IPS-15b (cell line): ENCODE measurements around the gene CCDC51.
"Not testable (repeated sequence)": the region's sequence is repeated elsewhere in the genome, so short reads cannot be mapped to it uniquely, and the experiment has no call there.

Experiments used
- H3K27me3 ChIP-seq: one replicate; pipeline ENCODE4 v1.6.1; 2013; ENCODE audit warnings: low read length; ENCODE audit not compliant: control insufficient read depth, insufficient read depth
- H3K36me3 ChIP-seq: one replicate; pipeline ENCODE4 v1.6.1; 2013; ENCODE audit warnings: low read length; ENCODE audit not compliant: control insufficient read depth, insufficient read depth
- H3K4me1 ChIP-seq: one replicate; pipeline ENCODE4 v1.6.1; 2013; ENCODE audit warnings: mild to moderate bottlenecking, low read length; ENCODE audit not compliant: control insufficient read depth, insufficient read depth
- H3K4me3 ChIP-seq: one replicate; pipeline ENCODE4 v1.5.1; 2013; ENCODE audit warnings: low read depth, low read length
- H3K9ac ChIP-seq: one replicate; pipeline ENCODE4 v1.6.1; 2013; ENCODE audit warnings: low read depth, mild to moderate bottlenecking, low read length
- H3K9me3 ChIP-seq: one replicate; pipeline ENCODE4 v1.6.1; 2013; ENCODE audit warnings: mild to moderate bottlenecking, low read length; ENCODE audit not compliant: control insufficient read depth, insufficient read depth

CCDC51 gene

DNA sequence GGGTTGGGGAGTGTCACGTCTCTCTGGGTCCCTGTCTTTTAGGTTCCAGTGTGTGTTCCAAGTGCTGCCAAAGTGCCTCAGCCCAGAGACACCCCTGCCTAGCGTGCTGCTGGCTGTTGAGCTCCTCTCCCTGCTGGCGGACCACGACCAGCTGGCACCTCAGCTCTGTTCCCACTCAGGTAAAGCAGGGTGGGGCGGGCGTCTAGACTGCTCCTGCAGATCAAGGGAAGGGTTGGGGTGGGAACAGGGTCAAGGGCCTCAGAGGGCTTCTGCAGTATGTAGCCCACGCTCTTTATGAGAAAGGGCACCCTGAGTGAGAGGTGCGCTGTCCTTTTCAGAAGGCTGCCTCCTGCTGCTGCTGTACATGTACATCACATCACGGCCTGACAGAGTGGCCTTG, 23.8 kb upstream of the CCDC51 start:
- Histone ChIP-seq H3K4me1 (peaks cover 5% of the 10 kb centered on the region), H3K36me3 (peaks cover 49% of the 10 kb centered on the region), H3K4me3 (no peak overlapping the region), H3K27me3 (no peaks in the 10 kb centered on the region), H3K9ac (no peak overlapping the region), H3K9me3 (no peaks in the 10 kb centered on the region)

DNA sequence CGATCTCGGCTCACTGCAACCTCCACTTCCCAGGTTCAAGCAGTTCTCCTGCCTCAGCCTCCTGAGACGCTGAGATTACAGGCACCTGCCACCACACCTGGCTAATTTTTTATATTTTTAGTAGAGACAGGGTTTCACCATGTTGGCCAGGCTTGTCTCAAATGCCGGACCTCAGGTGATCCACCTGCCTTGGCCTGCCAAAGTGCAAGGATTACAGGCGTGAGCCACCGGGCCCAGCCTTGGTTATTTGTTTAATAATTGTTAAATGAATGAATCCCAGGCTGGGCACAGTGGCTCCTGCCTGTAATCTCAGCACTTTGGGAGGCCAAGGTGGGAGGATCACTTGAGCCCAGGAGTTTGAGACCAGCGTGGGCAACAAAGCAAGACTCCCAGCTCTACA, 21.8 kb upstream of the CCDC51 start:
- H3K36me3 ChIP-seq: peaks cover 32% of the 10 kb centered on the region
- H3K4me1 ChIP-seq, H3K9ac ChIP-seq, H3K9me3 ChIP-seq, H3K27me3 ChIP-seq, H3K4me3 ChIP-seq: not testable (repeated sequence)

DNA sequence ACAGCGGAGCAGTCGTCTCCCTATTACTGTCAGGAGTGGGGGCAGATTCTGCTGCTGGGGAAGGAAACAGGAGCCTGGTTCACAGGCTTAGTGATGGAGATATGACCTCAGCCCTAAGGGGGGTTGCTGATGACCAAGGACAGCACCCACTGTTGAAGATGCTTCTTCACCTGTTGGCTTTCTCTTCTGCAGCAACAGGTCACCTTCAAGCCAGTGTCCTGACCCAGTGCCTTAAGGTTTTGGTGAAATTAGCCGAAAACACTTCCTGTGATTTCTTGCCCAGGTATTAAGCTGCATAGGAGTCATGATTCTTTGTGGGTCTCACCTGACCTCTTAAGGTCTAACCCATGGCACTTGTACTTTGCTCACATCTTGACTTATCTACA, 20.6 kb upstream of the CCDC51 start:
- Histone ChIP-seq H3K27me3 (no peaks in the 10 kb centered on the region), H3K36me3 (peaks cover 31% of the 10 kb centered on the region), H3K4me3 (no peak overlapping the region), H3K9ac (no peak overlapping the region), H3K4me1 (peaks cover 1% of the 10 kb centered on the region), H3K9me3 (no peaks in the 10 kb centered on the region)

DNA sequence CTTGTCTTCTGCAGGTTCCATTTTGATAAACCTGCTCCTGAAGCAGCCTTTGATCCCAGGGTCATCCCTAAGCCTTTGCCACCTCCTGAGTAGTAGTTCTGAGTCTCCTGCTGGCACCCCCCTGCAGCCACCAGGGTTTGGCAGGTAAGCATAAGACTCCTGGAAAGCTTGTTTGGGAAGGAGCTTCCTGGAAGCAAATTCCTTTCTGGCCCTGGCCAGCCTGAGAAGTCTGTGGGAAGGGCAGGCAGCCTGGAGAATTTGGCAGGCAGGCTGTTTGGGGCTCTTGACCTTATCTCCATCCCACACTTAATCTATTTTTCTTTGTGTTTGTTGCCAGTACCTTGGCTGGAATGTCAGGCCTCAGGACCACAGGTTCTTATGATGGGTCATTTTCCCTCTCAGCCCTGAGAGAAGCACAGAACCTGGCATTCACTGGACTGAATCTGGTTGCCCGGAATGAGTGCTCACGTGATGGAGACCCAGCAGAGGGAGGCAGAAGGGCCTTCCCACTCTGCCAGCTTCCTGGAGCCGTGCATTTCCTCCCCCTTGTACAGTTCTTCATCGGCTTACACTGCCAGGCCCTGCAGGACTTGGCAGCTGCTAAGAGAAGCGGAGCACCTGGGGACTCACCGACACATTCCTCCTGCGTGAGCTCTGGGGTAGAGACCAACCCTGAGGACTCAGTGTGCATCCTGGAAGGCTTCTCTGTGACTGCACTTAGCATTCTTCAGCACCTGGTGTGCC, 20.0 kb upstream of the CCDC51 start:
- H3K4me3 ChIP-seq: no peak overlapping the region
- H3K4me1 ChIP-seq: no peaks in the 10 kb centered on the region
- H3K9ac ChIP-seq: no peak overlapping the region
- H3K36me3 ChIP-seq: peaks cover 37% of the 10 kb centered on the region
- H3K27me3 ChIP-seq: no peaks in the 10 kb centered on the region
- H3K9me3 ChIP-seq: no peaks in the 10 kb centered on the region

DNA sequence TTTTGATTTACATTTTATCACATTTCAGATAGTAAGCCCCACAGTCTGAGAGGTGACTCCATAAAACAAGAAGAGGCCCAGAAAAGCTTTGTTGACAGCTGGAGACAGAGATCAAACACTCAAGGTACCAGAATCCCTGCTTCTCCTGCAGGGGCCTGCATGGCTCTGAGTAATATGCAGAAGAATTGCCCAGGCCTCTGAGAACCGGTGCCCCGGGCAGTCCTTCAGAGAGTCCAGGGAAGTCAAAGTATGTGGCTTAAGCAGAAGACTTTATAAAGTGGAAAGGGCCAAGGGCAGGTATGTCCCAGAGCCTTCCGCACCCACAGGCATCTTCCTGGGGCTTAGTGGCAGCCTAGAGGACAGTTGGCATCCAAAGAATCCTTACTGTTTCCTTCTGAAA, 19.4 kb upstream of the CCDC51 start:
- no peaks in the 10 kb centered on the region for H3K4me1 ChIP-seq
- H3K9me3 ChIP-seq: no peaks in the 10 kb centered on the region
- H3K27me3 ChIP-seq: no peaks in the 10 kb centered on the region
- H3K36me3 ChIP-seq: peaks cover 35% of the 10 kb centered on the region
- H3K4me3 ChIP-seq: no peak overlapping the region
- no peak overlapping the region for H3K9ac ChIP-seq

DNA sequence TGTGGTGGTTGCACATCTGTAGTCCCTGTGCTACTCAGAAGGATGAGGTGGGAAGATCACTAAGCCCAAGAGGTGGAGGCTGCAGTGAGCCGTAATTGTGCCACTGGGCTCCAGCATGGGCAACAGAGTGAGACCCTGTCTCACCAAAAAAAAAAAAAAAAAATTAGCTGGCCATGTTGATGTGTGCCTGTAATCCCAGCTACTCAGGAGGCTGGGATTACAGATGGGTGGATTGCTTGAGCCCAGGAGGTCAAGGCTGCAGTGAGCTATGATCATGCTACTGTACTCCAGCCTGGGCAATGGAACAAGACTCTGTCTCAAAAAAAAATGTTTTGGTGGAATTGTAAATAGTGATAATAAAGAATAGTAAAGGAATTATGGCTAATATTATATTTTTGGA, 16.5 kb upstream of the CCDC51 start:
- H3K9me3 ChIP-seq: no peaks in the 10 kb centered on the region
- no peak overlapping the region for H3K4me3 ChIP-seq
- no peak overlapping the region for H3K9ac ChIP-seq
- no peaks in the 10 kb centered on the region for H3K4me1 ChIP-seq
- peaks cover 48% of the 10 kb centered on the region for H3K36me3 ChIP-seq
- H3K27me3 ChIP-seq: no peaks in the 10 kb centered on the region

DNA sequence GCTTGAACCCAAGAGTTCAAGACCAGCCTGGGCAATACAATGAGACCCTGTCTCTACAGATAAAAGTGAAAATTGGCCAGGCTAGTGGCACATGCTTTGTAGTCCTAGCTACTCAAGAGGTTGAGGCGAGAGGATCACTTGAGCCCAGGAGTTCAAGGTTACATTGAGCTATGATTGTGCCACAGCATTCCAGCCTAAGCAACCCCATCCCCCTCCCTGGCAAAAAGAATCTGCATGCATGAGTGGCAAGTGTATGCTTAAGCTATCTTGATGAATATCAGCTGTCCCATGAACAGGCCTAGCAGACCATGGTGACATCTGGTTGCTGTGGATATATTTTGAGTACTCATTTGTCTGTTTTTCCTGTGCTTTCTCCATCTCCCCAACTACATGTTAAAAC, 11.4 kb upstream of the CCDC51 start:
- peaks cover 28% of the 10 kb centered on the region for H3K36me3 ChIP-seq
- no peak overlapping the region for H3K9ac ChIP-seq
- H3K4me3 ChIP-seq: no peak overlapping the region
- H3K9me3 ChIP-seq: no peaks in the 10 kb centered on the region
- H3K4me1 ChIP-seq: peaks cover 4% of the 10 kb centered on the region
- H3K27me3 ChIP-seq: no peaks in the 10 kb centered on the region

DNA sequence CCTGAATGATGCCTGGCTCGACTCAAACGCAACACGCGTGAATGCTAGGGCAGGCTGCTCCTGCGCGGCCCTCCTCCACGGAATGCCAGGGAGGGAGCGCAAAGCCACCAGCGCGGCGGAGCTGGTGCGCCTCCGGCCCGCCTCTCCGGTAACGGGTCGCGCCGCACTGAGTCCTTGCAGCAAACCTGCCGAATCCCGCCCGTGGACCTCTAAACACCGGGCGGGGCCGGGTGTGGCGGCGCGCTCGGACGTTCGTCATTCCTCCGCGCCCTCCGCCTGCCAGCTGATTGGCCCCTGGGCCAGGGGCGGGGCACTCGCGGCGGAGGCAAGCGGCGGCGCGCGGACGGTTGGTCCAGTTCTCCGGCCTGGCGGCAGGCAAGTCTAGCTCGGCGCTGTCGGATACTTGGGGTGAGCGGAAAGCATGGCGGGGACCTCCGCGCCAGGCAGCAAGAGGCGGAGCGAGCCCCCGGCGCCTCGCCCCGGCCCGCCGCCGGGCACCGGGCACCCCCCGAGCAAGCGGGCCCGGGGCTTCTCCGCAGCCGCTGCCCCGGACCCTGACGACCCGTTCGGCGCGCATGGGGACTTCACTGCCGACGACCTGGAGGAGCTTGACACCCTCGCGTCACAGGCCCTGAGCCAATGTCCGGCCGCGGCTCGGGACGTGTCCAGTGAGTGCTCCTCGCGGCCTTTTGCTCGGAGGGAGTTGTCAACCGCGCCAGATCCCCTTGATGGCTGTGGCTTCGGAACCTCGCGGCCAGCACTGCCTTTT, 6.7 kb upstream of the CCDC51 start, which contains the start of gene ATRIP:
Gene ATRIP (plus strand): TSS at position 313 of the 769 bp plus-strand sequence. CDS start 109 bp downstream, at position 422.
- H3K4me1 ChIP-seq: peaks cover 4% of the 10 kb centered on the region
- no peaks in the 10 kb centered on the region for H3K9me3 ChIP-seq
- peak within 1 kb of the TSS; percentile 98 for H3K4me3 ChIP-seq
- peak within 1 kb of the TSS; percentile 85 for H3K9ac ChIP-seq
- peaks cover 5% of the 10 kb centered on the region for H3K36me3 ChIP-seq
- H3K27me3 ChIP-seq: no peaks in the 10 kb centered on the region

DNA sequence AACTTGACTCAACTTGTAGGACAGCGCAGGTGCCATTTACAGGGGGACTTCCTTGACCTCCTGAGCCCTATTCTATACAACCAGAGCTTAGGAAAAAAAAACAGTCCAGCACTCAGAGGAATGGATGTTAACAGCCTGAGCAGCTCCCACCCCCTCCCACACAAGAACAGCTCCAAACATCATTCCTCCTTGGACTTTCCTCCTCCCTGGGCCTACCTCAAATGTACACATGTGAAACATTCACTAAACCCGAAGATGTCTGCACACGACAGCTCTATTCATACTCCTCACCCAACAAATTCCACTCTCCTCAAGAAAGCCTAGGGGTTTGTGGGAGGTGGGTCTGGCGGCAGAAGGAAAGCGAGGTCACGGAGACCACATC, 6.1 kb upstream of the CCDC51 start:
- H3K9me3 ChIP-seq: no peaks in the 10 kb centered on the region
- peak overlapping the region; percentile 76 for H3K9ac ChIP-seq
- H3K4me1 ChIP-seq: peaks cover 4% of the 10 kb centered on the region
- peak overlapping the region; percentile 98 for H3K4me3 ChIP-seq
- H3K36me3 ChIP-seq: peaks cover 4% of the 10 kb centered on the region
- no peaks in the 10 kb centered on the region for H3K27me3 ChIP-seq

DNA sequence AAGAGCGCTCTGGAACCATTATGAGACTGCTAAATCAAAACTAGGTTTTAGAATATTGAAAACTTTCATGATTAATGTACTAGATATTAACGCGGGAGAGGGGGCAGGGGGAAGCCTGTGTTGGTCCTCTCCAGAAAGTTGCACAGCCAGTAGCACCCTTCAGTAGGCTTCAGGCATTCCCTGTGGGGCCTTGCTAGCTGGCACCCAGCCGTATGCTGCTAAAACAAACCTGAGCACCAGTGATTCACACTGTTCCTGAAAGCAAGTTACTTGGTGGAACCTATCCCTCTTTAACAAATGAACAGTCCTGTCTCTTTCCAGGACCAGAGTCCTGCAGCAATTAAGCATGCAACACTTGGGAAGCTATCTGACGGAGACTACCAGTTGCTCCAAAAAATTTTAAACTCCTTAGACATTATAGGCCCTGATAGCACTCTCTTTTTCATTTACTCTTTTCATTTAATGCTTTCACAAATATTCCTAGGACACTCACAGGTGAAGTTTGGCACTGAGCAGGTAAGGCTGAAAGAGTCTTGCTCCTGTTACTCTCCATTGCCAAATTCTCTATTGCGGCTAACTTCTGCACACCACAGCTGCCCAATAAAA, 5.5 kb upstream of the CCDC51 start:
- H3K27me3 ChIP-seq: no peaks in the 10 kb centered on the region
- no peaks in the 10 kb centered on the region for H3K9me3 ChIP-seq
- peaks cover 4% of the 10 kb centered on the region for H3K4me1 ChIP-seq
- peaks cover 4% of the 10 kb centered on the region for H3K36me3 ChIP-seq
- H3K9ac ChIP-seq: no peak overlapping the region
- peak overlapping the region; percentile 98 for H3K4me3 ChIP-seq

DNA sequence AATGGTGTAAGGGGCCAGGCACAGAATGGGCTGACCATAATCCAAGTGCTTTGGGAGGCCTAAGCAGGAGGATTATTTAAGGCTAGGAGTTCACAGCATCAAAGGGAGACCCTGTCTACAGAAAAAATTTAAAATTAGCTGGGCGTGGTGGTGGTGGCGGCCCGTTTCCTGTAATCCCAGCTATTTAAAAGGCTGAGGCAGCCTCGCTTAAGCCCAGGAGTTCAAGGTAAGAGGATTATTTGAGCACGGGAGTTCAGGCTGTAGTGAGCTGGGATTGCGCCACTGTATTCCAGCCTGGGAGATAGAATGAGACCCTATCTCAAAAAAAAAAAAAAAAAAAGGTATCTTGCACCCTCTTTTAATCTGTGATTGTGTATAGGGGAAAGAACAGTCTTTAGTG, 2.0 kb upstream of the CCDC51 start:
- Histone ChIP-seq H3K9me3 (no peaks in the 10 kb centered on the region), H3K27me3 (no peaks in the 10 kb centered on the region), H3K36me3 (peaks cover 4% of the 10 kb centered on the region), H3K9ac (peak overlapping the region; percentile 24), H3K4me1 (no peaks in the 10 kb centered on the region), H3K4me3 (peak overlapping the region; percentile 90)

DNA sequence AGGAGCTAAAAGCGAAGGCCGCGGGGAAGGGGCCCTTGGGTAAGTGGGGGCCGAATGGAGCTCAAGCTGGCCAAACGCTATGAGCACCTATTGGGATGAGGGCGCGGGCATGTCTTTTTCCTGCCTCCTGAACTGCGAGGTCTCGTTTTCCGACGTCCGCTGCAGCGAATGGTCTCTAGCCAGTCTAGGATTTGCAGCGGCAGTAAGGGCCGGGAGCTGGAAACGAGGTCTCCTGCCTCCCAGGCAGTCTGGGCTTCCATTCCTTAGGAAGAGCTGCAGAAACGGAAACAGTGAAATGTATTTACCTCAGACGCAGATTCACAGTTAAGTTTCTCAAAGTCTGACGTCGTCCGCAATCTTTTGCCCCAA, 655 bp upstream of the CCDC51 start:
- Histone ChIP-seq H3K36me3 (peaks cover 4% of the 10 kb centered on the region), H3K4me3 (peak overlapping the region; percentile 90), H3K27me3 (no peaks in the 10 kb centered on the region), H3K4me1 (peaks cover 3% of the 10 kb centered on the region), H3K9ac (peak overlapping the region; percentile 94), H3K9me3 (no peaks in the 10 kb centered on the region)
